Activated naive CD4-positive, alpha-beta T cell treated with anti-CD3 and anti-CD28 coated beads, Interleukin-2, amount 50 U/mL, for 16 hours (primary cell): ENCODE data around the gene SEMA4C.

ENCODE experiments used
- DNase-seq: peaks from one replicate; pipeline ENCODE4 v3.0.0-alpha.2; 2020

SEMA4C gene

GRCh38 chr2:96839875-96840850 is 29.7 kb downstream of the SEMA4C start:
- no peak for DNase-seq

GRCh38 chr2:96839293-96839874 is 30.5 kb downstream of the SEMA4C start:
- DNase-seq: peak; percentile 75

GRCh38 chr2:96838345-96839292 is 31.3 kb downstream of the SEMA4C start:
- DNase-seq: no peak

- DNase-seq: no peak
These were observed 32.3 kb downstream of the SEMA4C start for GRCh38 chr2:96837575-96837974.

- DNase-seq: no peak
These were observed 34.0 kb downstream of the SEMA4C start for GRCh38 chr2:96835830-96836229.

GRCh38 chr2:96832754-96833507 is 36.9 kb downstream of the SEMA4C start:
- DNase-seq: no peak

GRCh38 chr2:96832408-96832753 is 37.5 kb downstream of the SEMA4C start:
- DNase-seq: no peak

GRCh38 chr2:96831679-96832078 is 38.2 kb downstream of the SEMA4C start:
- DNase-seq: no peak

- DNase-seq: no peak
These were observed 39.8 kb downstream of the SEMA4C start for GRCh38 chr2:96830044-96830562.

GRCh38 chr2:96828874-96829273 is 41.0 kb downstream of the SEMA4C start:
- no peak for DNase-seq

- DNase-seq: no peak
These were observed 41.4 kb downstream of the SEMA4C start for GRCh38 chr2:96828436-96828835.

- no peak for DNase-seq
These were observed 43.2 kb downstream of the SEMA4C start for GRCh38 chr2:96826546-96827278.

- DNase-seq: no peak
These were observed 44.8 kb downstream of the SEMA4C start for GRCh38 chr2:96825057-96825456.

- no peak for DNase-seq
These were observed 45.6 kb downstream of the SEMA4C start for GRCh38 chr2:96824079-96824870.

GRCh38 chr2:96823198-96823597 is 46.7 kb downstream of the SEMA4C start:
- DNase-seq: no peak

GRCh38 chr2:96822786-96823185 is 47.1 kb downstream of the SEMA4C start:
- no peak for DNase-seq

- DNase-seq: no peak
These were observed 48.7 kb downstream of the SEMA4C start for GRCh38 chr2:96821113-96821675.

GRCh38 chr2:96819876-96820511 is 49.9 kb downstream of the SEMA4C start:
- DNase-seq: no peak

GRCh38 chr2:96819128-96819875 is 50.6 kb downstream of the SEMA4C start:
- DNase-seq: no peak
